ENCODE results near the gene HNRNPA2B1. TPM values are rescaled to one million over a fixed set of nuclear protein-coding genes. Genes with fewer than 3 reads are reported as not detected.
"Not testable (repeated sequence)": the region's sequence is repeated elsewhere in the genome, so short reads cannot be mapped to it uniquely, and the experiment has no call there.

The HNRNPA2B1 gene
- total RNA-seq, 2 donors from 2014 or later = 439 to 483 TPM

DNA sequence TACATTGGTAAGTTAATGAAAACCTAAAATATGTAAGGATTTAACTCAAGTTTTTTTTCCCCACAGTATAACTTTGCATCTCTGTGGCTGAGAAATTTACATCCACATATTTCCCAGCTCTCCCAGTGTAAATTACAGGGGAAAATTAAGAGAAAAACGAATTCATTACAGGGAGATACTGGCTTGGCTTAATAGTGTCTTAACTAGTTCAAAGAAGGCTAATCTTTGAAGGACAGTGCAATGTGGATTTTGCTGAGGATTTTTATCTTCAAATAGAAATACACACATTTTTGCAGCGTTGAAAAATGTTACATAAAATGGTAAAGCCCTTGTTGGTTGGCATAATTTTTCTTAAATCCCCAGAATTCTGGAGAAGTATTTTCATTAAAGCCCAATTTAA, 2.5 kb upstream of the HNRNPA2B1 start:
- Mint-ChIP-seq H3K9me3 (no peaks in the 10 kb centered on the region), H3K4me1 (ENCODE audit: low read depth) (peaks cover 55% of the 10 kb centered on the region), H3K27me3 (ENCODE audit: low read depth) (no peaks in the 10 kb centered on the region), H3K27ac (peak overlapping the region; percentile 99), H3K36me3 (ENCODE audit: insufficient read depth in 2 of 2) (peaks cover 25 to 68% of the 10 kb centered on the region in 2 donors), H3K4me3 (peak overlapping the region; percentile 87 to 99)
- DNase-seq (no peak), ATAC-seq (replicated peaks in 1 of 2) (no peak)

DNA sequence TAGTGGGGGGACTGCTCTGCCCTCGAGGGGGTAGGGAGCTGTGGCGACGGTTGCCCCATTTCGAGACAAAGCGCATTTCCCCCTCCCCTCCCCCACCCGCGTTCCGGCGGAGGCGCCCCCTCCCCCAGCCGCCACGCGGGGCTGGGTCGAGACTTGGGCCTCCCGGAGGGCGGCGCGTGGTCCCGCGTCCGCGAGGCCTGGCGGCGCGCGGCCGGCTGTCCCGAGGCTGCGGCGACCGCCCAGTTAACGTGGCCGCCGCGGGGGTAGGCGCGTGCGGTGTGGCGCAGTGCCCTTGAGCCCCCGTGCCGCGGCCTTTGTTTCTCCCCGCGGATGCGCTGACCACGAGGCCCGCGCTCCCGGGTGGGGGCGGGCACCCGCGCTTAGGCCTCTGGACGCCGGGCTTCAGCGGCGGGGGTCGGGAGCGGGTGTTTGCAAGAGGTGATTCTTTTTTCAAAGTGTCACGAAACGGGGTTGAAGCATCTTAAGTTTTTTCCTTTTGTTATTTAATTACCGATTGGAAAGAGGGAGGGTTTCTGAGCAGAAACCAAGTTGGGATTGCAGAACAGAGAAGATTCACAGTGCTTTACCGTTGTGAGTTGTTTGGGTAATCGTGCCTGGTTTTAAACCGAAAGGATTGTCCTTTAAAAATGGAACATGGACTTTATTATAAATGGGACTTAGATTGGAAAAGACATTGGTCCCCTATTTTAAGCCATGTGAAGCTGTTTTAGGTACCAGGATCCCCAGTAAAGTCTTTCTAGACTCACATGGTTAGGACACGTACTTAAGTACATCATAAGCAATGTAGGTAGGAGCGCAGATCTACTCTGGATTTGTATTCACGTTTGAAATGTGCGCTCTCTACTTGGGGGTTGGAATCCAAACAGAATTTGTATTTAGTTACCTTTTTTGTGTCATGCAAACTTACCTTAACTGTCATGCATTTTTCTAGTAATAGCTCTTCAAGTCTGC, 1.8 kb upstream of the HNRNPA2B1 start:
- H3K36me3 Mint-ChIP-seq (ENCODE audit: insufficient read depth in 2 of 2) = peaks cover 25 to 64% of the 10 kb centered on the region in 2 donors
- DNase-seq (peak; percentile 56 to 61), ATAC-seq (replicated peaks in 1 of 2) (no peak)
- no peaks in the 10 kb centered on the region for H3K27me3 Mint-ChIP-seq (ENCODE audit: low read depth)
- H3K27ac Mint-ChIP-seq = peak overlapping the region; percentile 99
- no peaks in the 10 kb centered on the region for H3K9me3 Mint-ChIP-seq
- peak overlapping the region; percentile 87 to 99 for H3K4me3 Mint-ChIP-seq
- H3K4me1 Mint-ChIP-seq (ENCODE audit: low read depth) = peaks cover 51% of the 10 kb centered on the region

DNA sequence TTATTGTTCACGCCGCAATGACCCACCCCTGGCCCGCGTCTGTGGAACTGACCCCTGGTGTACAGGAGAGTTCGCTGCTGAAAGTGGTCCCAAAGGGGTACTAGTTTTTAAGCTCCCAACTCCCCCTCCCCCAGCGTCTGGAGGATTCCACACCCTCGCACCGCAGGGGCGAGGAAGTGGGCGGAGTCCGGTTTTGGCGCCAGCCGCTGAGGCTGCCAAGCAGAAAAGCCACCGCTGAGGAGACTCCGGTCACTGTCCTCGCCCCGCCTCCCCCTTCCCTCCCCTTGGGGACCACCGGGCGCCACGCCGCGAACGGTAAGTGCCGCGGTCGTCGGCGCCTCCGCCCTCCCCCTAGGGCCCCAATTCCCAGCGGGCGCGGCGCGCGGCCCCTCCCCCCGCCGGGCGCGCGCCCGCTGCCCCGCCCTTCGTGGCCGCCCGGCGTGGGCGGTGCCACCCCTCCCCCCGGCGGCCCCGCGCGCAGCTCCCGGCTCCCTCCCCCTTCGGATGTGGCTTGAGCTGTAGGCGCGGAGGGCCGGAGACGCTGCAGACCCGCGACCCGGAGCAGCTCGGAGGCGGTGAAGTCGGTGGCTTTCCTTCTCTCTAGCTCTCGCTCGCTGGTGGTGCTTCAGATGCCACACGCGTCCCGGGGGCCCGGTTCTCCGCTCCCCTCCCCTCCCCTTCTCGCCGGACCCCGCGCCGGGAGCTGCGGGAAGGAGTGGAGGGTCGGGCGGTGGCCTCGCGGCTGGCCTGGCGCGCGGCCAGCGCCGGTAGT, 887 bp upstream of the HNRNPA2B1 start, which contains the start of gene CBX3:
TSS of gene CBX3 (plus strand) at position 499 of the 772 bp plus-strand sequence. CDS start 1,254 bp downstream, outside the sequence.
- no peaks in the 10 kb centered on the region for H3K9me3 Mint-ChIP-seq
- peak within 1 kb of the TSS; percentile 100 for H3K27ac Mint-ChIP-seq
- peaks cover 51% of the 10 kb centered on the region for H3K4me1 Mint-ChIP-seq (ENCODE audit: low read depth)
- H3K36me3 Mint-ChIP-seq (ENCODE audit: insufficient read depth in 2 of 2) = peaks cover 27 to 66% of the 10 kb centered on the region in 2 donors
- H3K4me3 Mint-ChIP-seq = peak within 1 kb of the TSS; percentile 96 to 100
- H3K27me3 Mint-ChIP-seq (ENCODE audit: low read depth) = no peaks in the 10 kb centered on the region
- DNase-seq = peak; percentile 95 to 97
- ATAC-seq (replicated peaks in 1 of 2) = peak; percentile 71 to 73

DNA sequence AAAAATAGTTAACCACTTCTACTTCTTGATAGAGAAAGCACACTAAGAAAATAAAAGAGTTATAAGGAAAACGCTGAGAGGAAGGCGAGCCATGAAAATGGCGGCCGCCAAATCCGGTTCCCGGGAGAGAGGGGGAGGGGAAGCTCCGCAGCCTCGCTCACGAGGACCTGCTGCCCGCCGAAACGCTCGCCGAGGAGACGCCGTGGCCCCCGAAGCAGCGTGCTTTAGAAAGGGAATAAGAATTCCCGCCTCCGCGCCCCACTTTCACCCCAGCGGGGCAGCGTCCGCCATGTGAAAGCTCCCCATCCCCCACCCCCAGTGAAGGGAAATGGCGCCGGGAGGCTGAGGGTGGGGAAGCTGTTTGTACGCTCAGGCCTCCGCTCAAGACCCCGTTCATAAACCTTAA, 505 bp downstream of the HNRNPA2B1 start:
- peak; percentile 16 to 23 for ATAC-seq (replicated peaks in 1 of 2)
- H3K9me3 Mint-ChIP-seq = no peaks in the 10 kb centered on the region
- peak; percentile 76 to 79 for DNase-seq
- H3K4me3 Mint-ChIP-seq = peak overlapping the region; percentile 96 to 100
- H3K36me3 Mint-ChIP-seq (ENCODE audit: insufficient read depth in 2 of 2) = peaks cover 37 to 66% of the 10 kb centered on the region in 2 donors
- peaks cover 51% of the 10 kb centered on the region for H3K4me1 Mint-ChIP-seq (ENCODE audit: low read depth)
- H3K27me3 Mint-ChIP-seq (ENCODE audit: low read depth) = no peaks in the 10 kb centered on the region
- peak overlapping the region; percentile 100 for H3K27ac Mint-ChIP-seq

DNA sequence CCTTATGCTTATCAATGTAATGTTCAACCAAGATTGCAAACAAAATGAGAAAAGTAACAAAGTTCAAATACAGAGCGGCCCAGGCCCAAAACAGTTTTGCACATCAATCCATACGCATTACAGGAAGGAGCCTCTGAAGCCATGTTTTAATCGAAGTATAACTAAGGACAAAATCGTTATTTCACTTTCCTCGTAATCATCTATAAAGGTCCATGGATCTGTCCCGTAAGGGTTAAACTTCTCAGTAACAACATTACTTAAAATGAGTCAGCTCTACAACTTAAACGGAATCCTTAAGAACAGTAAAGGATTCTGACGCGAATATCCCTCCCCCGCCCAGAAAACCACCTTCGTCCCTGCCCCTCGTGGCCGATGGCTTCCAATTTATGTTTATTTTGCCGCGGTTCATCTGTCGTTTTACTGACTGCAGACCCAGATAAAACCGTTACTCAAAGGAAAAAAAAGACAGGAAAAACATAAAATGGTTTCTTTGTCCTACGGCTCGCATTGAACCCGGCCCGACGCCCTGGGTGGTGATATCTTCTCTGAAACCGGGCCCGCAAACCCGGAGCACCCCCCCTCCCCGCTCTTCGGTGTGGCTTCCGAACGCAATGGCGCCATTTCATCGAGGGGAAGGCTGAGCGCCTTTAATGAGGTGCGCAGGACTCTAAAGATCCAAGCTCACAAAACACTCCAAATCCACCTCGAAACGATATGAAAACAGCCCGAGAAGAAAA, 1.1 kb downstream of the HNRNPA2B1 start:
- no peaks in the 10 kb centered on the region for H3K9me3 Mint-ChIP-seq
- peaks cover 51% of the 10 kb centered on the region for H3K4me1 Mint-ChIP-seq (ENCODE audit: low read depth)
- no peaks in the 10 kb centered on the region for H3K27me3 Mint-ChIP-seq (ENCODE audit: low read depth)
- DNase-seq = peak; percentile 55 to 64
- peaks cover 37 to 68% of the 10 kb centered on the region in 2 donors for H3K36me3 Mint-ChIP-seq (ENCODE audit: insufficient read depth in 2 of 2)
- no peak for ATAC-seq (replicated peaks in 1 of 2)
- peak overlapping the region; percentile 100 for H3K27ac Mint-ChIP-seq
- peak overlapping the region; percentile 96 to 100 for H3K4me3 Mint-ChIP-seq

DNA sequence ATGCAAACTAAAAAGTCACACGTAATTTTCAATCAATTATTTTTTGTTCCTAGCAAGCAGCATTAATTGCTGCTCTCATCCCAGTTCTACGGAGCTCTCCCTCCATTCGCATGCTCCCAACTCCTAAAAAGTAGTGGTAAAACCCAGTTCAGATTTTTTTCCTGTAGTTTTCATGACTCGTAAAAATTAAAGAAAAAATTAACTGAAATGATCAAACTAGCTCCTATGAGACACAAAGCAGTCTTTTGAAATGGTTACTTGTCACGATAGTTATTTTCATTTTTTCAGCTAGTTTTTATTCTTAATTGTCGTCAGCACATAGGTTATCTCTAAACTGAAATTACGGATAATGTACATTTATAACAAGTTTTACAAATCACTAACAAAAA, 1.8 kb downstream of the HNRNPA2B1 start:
- H3K36me3 Mint-ChIP-seq (ENCODE audit: insufficient read depth in 2 of 2) = peaks cover 40 to 68% of the 10 kb centered on the region in 2 donors
- peak overlapping the region; percentile 100 for H3K27ac Mint-ChIP-seq
- peaks cover 51% of the 10 kb centered on the region for H3K4me1 Mint-ChIP-seq (ENCODE audit: low read depth)
- ATAC-seq (replicated peaks in 1 of 2) (no peak), DNase-seq (no peak)
- no peaks in the 10 kb centered on the region for H3K27me3 Mint-ChIP-seq (ENCODE audit: low read depth)
- H3K4me3 Mint-ChIP-seq = peak overlapping the region; percentile 96 to 100
- no peaks in the 10 kb centered on the region for H3K9me3 Mint-ChIP-seq

DNA sequence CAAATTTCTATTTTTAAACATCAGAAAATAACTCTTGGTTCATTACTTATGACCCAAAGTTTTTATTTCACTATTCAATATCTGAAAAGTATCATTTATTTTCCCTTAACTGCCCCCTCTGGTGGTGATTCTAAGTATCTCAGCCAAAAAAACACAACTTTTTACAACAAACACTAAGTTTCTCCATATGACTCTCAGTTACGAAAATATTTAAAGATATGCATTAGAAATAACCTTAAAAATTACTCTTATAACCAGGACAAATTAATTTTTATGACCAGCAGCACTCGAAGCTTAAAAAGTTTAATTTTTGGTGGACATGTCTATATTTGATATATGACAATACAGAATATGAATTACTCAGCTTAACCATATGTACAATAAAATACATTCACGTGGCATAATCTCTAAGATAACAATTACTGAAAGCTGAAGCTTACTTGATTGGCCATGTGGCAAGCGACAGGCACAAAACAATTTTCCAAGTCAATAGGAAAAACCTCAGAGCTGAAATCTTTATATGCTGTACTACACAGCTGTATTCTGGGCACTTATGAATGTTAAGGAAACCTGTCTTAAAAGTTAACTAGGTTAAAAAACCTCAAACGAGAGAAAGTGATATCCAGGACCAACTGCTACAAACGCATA, 2.3 kb downstream of the HNRNPA2B1 start:
- ATAC-seq (replicated peaks in 1 of 2) (no peak), DNase-seq (no peak)
- Mint-ChIP-seq H3K27me3 (ENCODE audit: low read depth) (no peaks in the 10 kb centered on the region), H3K9me3 (no peaks in the 10 kb centered on the region), H3K36me3 (ENCODE audit: insufficient read depth in 2 of 2) (peaks cover 42 to 72% of the 10 kb centered on the region in 2 donors), H3K4me1 (ENCODE audit: low read depth) (peaks cover 53% of the 10 kb centered on the region), H3K27ac (peak overlapping the region; percentile 100), H3K4me3 (peak overlapping the region; percentile 96 to 100)

DNA sequence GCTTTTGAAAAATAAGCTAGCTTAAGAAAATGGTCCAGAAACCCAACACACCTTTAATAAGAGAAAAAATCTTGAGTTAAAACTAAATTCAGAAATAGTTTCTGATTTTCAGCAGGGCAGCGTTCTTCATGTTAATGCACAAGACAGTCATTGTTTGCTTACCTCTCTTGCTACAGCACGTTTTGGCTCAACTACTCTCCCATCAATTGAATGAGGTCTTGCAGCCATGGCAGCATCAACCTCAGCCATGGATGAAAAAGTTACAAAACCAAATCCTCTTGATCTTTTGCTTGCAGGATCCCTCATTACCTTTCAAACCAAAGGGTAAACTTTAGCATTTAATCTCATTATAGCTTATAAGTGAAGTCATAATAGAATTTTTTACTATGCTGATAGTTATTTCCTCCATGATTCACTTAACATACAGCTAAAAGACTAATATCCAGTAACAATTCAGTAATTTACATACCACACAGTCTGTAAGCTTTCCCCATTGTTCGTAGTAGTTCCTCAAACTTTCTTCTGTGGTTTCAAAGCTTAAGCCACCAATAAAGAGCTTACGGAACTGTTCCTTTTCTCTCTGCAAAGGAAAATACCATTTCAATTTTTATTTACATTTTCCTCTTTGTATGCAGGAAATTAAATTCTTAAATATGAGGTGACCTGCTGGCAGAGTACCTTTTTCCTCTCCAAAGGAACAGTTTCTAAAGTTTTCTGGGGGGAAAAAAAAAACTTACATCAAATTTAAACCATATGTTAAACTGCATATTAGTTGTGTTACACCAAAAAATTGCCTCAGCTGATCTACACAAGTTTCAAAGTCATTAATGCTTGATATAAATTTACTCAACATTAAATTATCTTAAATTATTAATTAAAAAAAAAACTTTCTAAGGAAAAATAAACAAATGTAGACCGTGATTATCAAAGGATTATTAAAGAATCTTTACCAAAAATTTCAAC, 3.1 kb downstream of the HNRNPA2B1 start:
- Mint-ChIP-seq H3K4me3 (peak overlapping the region; percentile 96 to 100), H3K36me3 (ENCODE audit: insufficient read depth in 2 of 2) (peaks cover 44 to 74% of the 10 kb centered on the region in 2 donors), H3K27me3 (ENCODE audit: low read depth) (no peaks in the 10 kb centered on the region), H3K27ac (peak overlapping the region; percentile 100), H3K4me1 (ENCODE audit: low read depth) (peaks cover 55% of the 10 kb centered on the region), H3K9me3 (no peaks in the 10 kb centered on the region)
- ATAC-seq (replicated peaks in 1 of 2) (no peak), DNase-seq (no peak)

DNA sequence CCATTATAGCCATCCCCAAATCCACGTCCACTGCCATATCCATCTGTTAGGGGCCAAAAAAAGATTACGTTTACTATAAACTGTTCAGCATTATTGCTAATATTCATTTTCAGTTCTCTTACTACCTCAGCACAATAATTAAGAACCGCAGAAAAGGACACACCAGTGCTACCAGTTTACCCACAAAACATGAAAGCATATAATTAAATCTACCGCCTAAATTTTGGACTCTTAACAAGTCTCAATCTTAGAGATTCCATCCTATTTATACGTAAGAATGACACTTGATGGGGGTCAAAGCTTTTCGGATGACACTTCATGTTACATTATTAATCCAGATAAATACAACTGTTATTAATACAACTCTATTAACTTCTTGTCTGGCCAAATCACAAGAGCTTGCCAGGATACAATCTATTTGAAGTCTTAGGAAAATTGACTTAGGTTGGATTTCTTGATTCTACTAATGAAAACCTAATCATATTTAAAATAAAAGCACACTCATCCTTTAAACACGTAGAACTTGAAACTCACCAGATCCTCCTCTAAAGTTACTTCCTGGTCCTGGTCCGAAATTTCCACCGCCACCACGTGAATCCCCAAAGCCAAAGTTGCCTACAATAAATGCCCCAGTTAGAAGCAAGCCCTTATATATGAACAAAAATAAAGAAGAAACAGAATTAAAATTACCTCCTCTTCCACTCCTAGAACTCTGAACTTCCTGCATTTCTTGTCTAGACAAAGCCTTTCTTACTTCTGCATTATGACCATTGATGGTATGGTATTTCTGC, 4.5 kb downstream of the HNRNPA2B1 start:
- H3K36me3 Mint-ChIP-seq (ENCODE audit: insufficient read depth in 2 of 2) = peaks cover 48 to 84% of the 10 kb centered on the region in 2 donors
- no peaks in the 10 kb centered on the region for H3K27me3 Mint-ChIP-seq (ENCODE audit: low read depth)
- H3K27ac Mint-ChIP-seq = peak overlapping the region; percentile 100
- peak overlapping the region; percentile 96 to 100 for H3K4me3 Mint-ChIP-seq
- ATAC-seq (replicated peaks in 1 of 2) (no peak), DNase-seq (no peak)
- H3K4me1 Mint-ChIP-seq (ENCODE audit: low read depth) = peaks cover 68% of the 10 kb centered on the region
- no peaks in the 10 kb centered on the region for H3K9me3 Mint-ChIP-seq

DNA sequence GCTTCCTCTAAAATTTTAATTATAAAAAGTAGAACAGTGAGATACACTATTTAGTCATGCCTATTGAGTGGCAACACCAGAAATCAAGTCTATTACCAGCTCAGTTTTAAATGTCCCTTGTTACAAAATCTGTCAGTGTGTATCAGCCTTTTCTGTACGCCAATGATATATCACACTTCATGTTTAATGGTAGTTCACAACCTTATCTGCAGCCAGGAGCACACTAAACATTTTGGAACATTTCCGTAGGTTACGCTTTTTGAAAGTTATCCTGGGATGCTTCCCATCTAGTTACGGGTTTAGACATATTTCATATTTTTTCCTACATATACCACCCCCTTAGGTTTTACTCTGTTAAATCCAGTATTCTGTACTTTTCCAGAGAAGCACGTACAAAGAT, 5.4 kb downstream of the HNRNPA2B1 start:
- H3K27me3 Mint-ChIP-seq (ENCODE audit: low read depth) = no peaks in the 10 kb centered on the region
- H3K4me3 Mint-ChIP-seq = peak overlapping the region; percentile 96 to 100
- peaks cover 73% of the 10 kb centered on the region for H3K4me1 Mint-ChIP-seq (ENCODE audit: low read depth)
- no peak for DNase-seq
- H3K27ac Mint-ChIP-seq = peak overlapping the region; percentile 100
- H3K36me3 Mint-ChIP-seq (ENCODE audit: insufficient read depth in 2 of 2) = peaks cover 46 to 88% of the 10 kb centered on the region in 2 donors
- no peak for ATAC-seq (replicated peaks in 1 of 2)
- H3K9me3 Mint-ChIP-seq = no peaks in the 10 kb centered on the region

DNA sequence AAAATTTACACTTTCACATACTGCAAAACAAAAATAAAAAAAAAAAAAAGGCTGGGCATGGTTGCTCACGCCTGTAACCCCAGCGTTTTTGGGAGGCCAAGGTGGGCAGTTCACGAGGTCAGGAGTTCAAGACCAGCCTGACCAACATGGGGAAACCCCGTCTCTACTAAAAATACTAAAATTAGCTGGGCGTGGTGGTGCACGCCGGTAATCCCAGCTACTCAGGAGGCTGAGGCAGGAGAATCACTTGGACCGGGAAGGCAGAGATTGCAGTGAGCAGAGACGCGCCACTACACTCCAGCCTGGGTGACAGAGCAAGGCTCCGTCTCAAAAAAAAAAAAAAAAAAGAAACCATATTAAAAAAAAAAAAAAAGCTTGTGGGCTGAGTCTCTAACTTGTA, 5.8 kb downstream of the HNRNPA2B1 start:
- peaks cover 77% of the 10 kb centered on the region for H3K4me1 Mint-ChIP-seq (ENCODE audit: low read depth)
- not testable (repeated sequence) for DNase-seq; H3K9me3 Mint-ChIP-seq; ATAC-seq (replicated peaks in 1 of 2); H3K27me3 Mint-ChIP-seq (ENCODE audit: low read depth)
- peak overlapping the region; percentile 91 to 96 for H3K4me3 Mint-ChIP-seq
- peak overlapping the region; percentile 100 for H3K27ac Mint-ChIP-seq
- peaks cover 46 to 88% of the 10 kb centered on the region in 2 donors for H3K36me3 Mint-ChIP-seq (ENCODE audit: insufficient read depth in 2 of 2)

Data from activated T-cell treated with anti-CD3 and anti-CD28 coated beads, Interleukin-2, amount 50 U/mL, for 72 hours (primary cell).